Sigmoid colon (tissue), 4 donors: Measurements from ENCODE around the gene CPNE9.

Experiments
- POLR2A ChIP-seq, 2 donors: fragments of 450-650 bp; IDR thresholded peaks; one replicate each; pipeline ENCODE4 v1.6.1; 2016; ENCODE audit warnings: antibody characterized with exemption in 2 of 2, mild to moderate bottlenecking in 2 of 2, moderate library complexity in 2 of 2
- POLR2AphosphoS5 ChIP-seq, 4 donors: sonication (generic); formaldehyde crosslinking; IDR thresholded peaks; one replicate each; pipeline ENCODE4 v1.6.1; 2017; ENCODE audit warnings: antibody characterized with exemption in 4 of 4
- TF ChIP-seq, protein P1 (sequence below), 4 experiments: fragments of 450-650 bp in 3 of 4; fragments of 200-600 bp in 1 of 4; IDR thresholded peaks; one replicate each; pipeline ENCODE4 v1.5.1; 2016 to 2019; ENCODE audit warnings: antibody characterized with exemption in 4 of 4, mild to moderate bottlenecking in 3 of 4, moderate library complexity in 2 of 4

DNA sequence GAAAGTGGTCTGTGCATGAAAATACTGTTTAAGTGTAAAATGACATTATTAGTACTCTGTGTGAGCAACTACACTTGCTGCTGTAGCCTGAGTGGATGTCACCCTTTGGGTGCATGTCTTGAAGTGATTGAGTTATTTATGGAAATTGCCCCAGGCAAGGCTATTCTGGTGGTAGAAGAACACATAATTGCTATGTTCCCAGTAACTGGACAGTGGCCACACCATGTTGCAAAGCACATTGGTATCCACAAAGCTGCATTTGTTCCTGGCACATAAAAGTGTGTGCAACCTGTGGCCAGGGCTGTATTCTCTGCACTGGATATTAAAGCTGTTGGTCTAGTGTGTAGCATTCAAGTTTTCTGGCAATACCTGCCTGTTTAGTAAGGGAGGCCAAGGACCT, 30.6 kb upstream of the CPNE9 start:
- TF ChIP-seq, protein P1, sequence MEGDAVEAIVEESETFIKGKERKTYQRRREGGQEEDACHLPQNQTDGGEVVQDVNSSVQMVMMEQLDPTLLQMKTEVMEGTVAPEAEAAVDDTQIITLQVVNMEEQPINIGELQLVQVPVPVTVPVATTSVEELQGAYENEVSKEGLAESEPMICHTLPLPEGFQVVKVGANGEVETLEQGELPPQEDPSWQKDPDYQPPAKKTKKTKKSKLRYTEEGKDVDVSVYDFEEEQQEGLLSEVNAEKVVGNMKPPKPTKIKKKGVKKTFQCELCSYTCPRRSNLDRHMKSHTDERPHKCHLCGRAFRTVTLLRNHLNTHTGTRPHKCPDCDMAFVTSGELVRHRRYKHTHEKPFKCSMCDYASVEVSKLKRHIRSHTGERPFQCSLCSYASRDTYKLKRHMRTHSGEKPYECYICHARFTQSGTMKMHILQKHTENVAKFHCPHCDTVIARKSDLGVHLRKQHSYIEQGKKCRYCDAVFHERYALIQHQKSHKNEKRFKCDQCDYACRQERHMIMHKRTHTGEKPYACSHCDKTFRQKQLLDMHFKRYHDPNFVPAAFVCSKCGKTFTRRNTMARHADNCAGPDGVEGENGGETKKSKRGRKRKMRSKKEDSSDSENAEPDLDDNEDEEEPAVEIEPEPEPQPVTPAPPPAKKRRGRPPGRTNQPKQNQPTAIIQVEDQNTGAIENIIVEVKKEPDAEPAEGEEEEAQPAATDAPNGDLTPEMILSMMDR (IDR thresholded peaks at IDR 0.05) = no peak
- no peak for TF ChIP-seq POLR2A (IDR thresholded peaks at IDR 0.05)
- no peak for TF ChIP-seq POLR2AphosphoS5 (IDR thresholded peaks at IDR 0.05)
